IMR-90 (cell line): ENCODE results near the gene RANBP9.

Source experiments
- BHLHE40 ChIP-seq: fragments of 150-350 bp; IDR thresholded peaks from 2 replicates; pipeline ENCODE4 v1.6.1; 2016; ENCODE audit warnings: mild to moderate bottlenecking, low read depth, low read length
- CEBPB ChIP-seq: IDR thresholded peaks from 2 replicates; pipeline ENCODE4 v1.6.1; 2012; ENCODE audit warnings: low read depth, low read length, improper control_type of control experiment
- CTCF ChIP-seq: conservative IDR thresholded peaks from 2 replicates; pipeline ENCODE4 v1.5.1; 2012; ENCODE audit warnings: mild to moderate bottlenecking, low read depth, low read length, improper control_type of control experiment
- ELK1 ChIP-seq: fragments of 150-350 bp; IDR thresholded peaks from 2 replicates; pipeline ENCODE4 v1.6.1; 2016; ENCODE audit warnings: low read depth, mild to moderate bottlenecking, low read length, moderate library complexity, borderline replicate concordance
- MAFK ChIP-seq: IDR thresholded peaks from 2 replicates; pipeline ENCODE4 v1.6.1; 2012; ENCODE audit warnings: low read depth, low read length, improper control_type of control experiment
- MAZ ChIP-seq: IDR thresholded peaks from 2 replicates; pipeline ENCODE4 v1.6.1; 2012; ENCODE audit warnings: low read depth, mild to moderate bottlenecking, low read length, improper control_type of control experiment, moderate library complexity, borderline replicate concordance
- MXI1 ChIP-seq: IDR thresholded peaks from 2 replicates; pipeline ENCODE4 v1.6.1; 2012; ENCODE audit warnings: low read depth, mild to moderate bottlenecking, low read length, moderate library complexity, borderline replicate concordance
- NFE2L2 ChIP-seq: fragments of 150-350 bp; IDR thresholded peaks from 2 replicates; pipeline ENCODE4 v1.6.1; 2016; ENCODE audit warnings: low read depth, mild to moderate bottlenecking, low read length
- POLR2A ChIP-seq: IDR thresholded peaks from 2 replicates; pipeline ENCODE4 v1.6.1; 2012; ENCODE audit warnings: mild to moderate bottlenecking, low read depth, low read length
- RAD21 ChIP-seq: IDR thresholded peaks from 2 replicates; pipeline ENCODE4 v1.6.1; 2012; ENCODE audit warnings: low read length, improper control_type of control experiment
- RCOR1 ChIP-seq: IDR thresholded peaks from 2 replicates; pipeline ENCODE4 v1.6.1; 2012; ENCODE audit warnings: mild to moderate bottlenecking, low read length, improper control_type of control experiment; ENCODE audit not compliant: insufficient replicate concordance
- SMC3 ChIP-seq: fragments of 150-350 bp; IDR thresholded peaks from 2 replicates; pipeline ENCODE4 v1.6.1; 2016; ENCODE audit warnings: low read depth, mild to moderate bottlenecking, antibody characterized with exemption, low read length, moderate library complexity
- USF2 ChIP-seq: fragments of 150-350 bp; IDR thresholded peaks from 2 replicates; pipeline ENCODE4 v1.6.1; 2017; ENCODE audit warnings: mild to moderate bottlenecking, antibody characterized with exemption, low read length, low read depth

GRCh38 chr6:13649393-13649792, 62.2 kb downstream of the RANBP9 start:
- TF ChIP-seq CTCF (no peak), POLR2A (no peak), RAD21 (no peak), MXI1 (no peak), USF2 (no peak), NFE2L2 (no peak), MAFK (no peak), RCOR1 (no peak), ELK1 (no peak), SMC3 (no peak), BHLHE40 (no peak), MAZ (no peak), CEBPB (no peak)
